ENCODE data around the gene SPATA31D3. TPM values are rescaled to one million over a fixed set of nuclear protein-coding genes. Genes with fewer than 3 reads are reported as not detected.

The SPATA31D3 gene
- total RNA-seq, result not detected in 2 replicates

DNA sequence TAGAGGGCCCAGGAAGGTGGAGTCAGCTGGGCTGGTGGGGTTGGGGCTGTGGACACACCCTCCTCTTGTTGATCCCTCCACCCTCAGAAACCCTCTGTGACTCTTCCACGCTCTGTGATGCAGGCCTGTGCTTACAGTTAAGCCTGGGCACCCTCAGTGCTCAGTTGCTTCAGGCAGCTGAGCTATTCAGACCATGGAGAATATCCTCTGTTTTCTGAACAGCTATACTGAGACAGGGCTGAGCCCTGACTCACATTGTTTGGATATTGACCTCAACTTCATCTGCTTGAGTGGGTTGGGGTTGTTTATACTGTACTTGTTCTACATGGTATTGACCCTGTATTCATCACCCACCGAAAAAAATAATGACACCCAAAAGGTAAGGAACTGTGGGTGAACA is at the start of gene SPATA31D3:
Gene SPATA31D3, plus strand, starts transcription at position 108 of the 400 bp plus-strand sequence. Its CDS starts 86 bp downstream, at position 194.

DNA sequence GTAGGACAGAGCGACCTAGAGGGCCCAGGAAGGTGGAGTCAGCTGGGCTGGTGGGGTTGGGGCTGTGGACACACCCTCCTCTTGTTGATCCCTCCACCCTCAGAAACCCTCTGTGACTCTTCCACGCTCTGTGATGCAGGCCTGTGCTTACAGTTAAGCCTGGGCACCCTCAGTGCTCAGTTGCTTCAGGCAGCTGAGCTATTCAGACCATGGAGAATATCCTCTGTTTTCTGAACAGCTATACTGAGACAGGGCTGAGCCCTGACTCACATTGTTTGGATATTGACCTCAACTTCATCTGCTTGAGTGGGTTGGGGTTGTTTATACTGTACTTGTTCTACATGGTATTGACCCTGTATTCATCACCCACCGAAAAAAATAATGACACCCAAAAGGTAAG is 15.0 kb upstream of the SPATA31D3 start, which contains the start of gene SPATA31D4:
Gene SPATA31D4, plus strand, starts transcription at position 124 of the 400 bp plus-strand sequence. Its CDS starts 86 bp downstream, at position 210.

DNA sequence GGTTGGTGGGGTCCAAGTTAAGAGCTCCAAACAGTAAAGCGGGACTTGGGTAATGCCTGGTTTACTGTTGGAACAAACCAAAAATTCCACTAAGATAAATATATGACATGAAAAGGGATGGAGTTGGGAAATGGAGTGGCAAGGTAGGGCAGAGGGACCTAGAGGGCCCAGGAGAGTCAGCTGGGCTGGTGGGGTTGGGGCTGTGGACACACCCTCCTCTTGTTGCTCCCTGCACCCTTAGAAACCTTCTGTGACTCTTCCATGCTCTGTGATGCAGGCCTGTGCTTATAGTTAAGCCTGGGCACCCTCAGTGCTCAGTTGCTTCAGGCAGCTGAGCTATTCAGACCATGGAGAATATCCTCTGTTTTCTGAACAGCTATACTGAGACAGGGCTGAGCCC is 45.2 kb downstream of the SPATA31D3 start, which contains the start of gene SPATA31D1:
Gene SPATA31D1, plus strand, starts transcription at position 301 of the 400 bp plus-strand sequence. Its CDS starts 47 bp downstream, at position 348.

Other genes with a start within 250 kb of the SPATA31D3 start
- not detected in 2 replicates for gene SPATA31D4, start 15.1 kb upstream of the SPATA31D3 start, total RNA-seq
- not detected in 2 replicates for gene SPATA31D1, start 45.3 kb downstream of the SPATA31D3 start, total RNA-seq